HEK293T (cell line): ENCODE data around the gene SQOR.

Experiments
- ARNT ChIP-seq: fragments of 450-650 bp; IDR thresholded peaks from 2 replicates; pipeline ENCODE4 v1.6.1; 2017; ENCODE audit warnings: mild to moderate bottlenecking
- BHLHE40 ChIP-seq: fragments of 450-650 bp; IDR thresholded peaks from 2 replicates; pipeline ENCODE4 v1.6.1; 2016; ENCODE audit warnings: mild to moderate bottlenecking, moderate library complexity, borderline replicate concordance
- CTBP1 ChIP-seq: fragments of 450-650 bp; IDR thresholded peaks from 2 replicates; pipeline ENCODE4 v1.6.1; 2016; ENCODE audit warnings: borderline replicate concordance
- ELF4 ChIP-seq: fragments of 450-650 bp; IDR thresholded peaks from 2 replicates; pipeline ENCODE4 v1.6.1; 2017; ENCODE audit warnings: antibody characterized with exemption
- FOXA1 ChIP-seq: fragments of 450-650 bp; IDR thresholded peaks from 2 replicates; pipeline ENCODE4 v1.6.1; 2016; ENCODE audit warnings: mild to moderate bottlenecking
- FOXK2 ChIP-seq: fragments of 450-650 bp; IDR thresholded peaks from 2 replicates; pipeline ENCODE4 v1.6.1; 2016; ENCODE audit warnings: mild to moderate bottlenecking
- HDGF ChIP-seq: fragments of 450-650 bp; IDR thresholded peaks from 2 replicates; pipeline ENCODE4 v1.6.1; 2017; ENCODE audit warnings: antibody characterized with exemption, borderline replicate concordance
- L3MBTL2 ChIP-seq: fragments of 450-650 bp; conservative IDR thresholded peaks from 2 replicates; pipeline ENCODE4 v1.6.1; 2016; ENCODE audit warnings: mild to moderate bottlenecking
- SUZ12 ChIP-seq: fragments of 450-650 bp; IDR thresholded peaks from 2 replicates; pipeline ENCODE4 v1.6.1; 2016; ENCODE audit warnings: mild to moderate bottlenecking
- TARDBP ChIP-seq: fragments of 450-650 bp; IDR thresholded peaks from 2 replicates; pipeline ENCODE4 v1.6.1; 2016

DNA sequence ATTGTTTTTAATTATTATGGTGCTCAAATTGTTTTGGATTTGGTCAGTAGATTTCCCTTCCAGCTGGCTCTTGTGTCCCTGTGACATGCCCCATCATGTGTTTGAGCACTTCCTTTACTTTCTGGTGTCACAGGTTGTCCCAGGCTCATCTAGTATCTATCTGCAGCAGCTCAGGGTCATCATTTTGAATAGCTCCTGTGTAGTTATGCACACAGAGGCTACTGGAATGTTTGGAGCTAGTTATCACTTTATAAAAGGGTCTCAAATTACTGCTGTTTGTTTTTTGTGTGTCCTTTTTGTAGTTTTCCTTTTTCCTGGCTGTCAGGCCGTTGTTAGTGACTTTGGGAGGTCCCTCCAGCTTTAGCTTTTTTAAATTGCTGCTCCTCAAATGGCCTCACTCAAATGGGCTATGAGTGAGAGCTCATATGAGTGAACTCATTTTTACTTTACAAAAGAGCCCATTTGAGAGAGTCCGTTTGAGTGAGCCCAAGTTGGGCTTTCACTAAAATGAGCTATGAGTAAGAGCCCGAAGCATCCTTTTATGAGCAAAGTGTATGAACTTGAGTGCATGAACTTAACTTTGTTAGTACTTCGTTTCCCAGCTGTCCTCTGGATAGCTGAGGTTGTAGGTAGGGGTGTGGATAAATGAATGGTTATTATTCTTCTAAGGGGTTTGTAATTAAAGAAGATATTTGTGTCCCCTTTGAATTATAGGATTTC lies 43.8 kb downstream of the SQOR start:
- TF ChIP-seq SUZ12 (no peak), BHLHE40 (no peak), ELF4 (no peak), L3MBTL2 (no peak), TARDBP (no peak), FOXK2 (no peak), HDGF (no peak), ARNT (no peak), CTBP1 (no peak), FOXA1 (no peak)
